Pancreas (tissue), 10 donors: ENCODE results near the gene FTCD. TPM values are rescaled to one million over a fixed set of nuclear protein-coding genes. Genes with fewer than 3 reads are reported as not detected.
"Not testable (repeated sequence)": the region's sequence is repeated elsewhere in the genome, so short reads cannot be mapped to it uniquely, and the experiment has no call there.

ENCODE experiments used
- ATAC-seq, 4 donors: fragments of 200-7000 bp; cut with Tn5 transposase; one replicate each; pipeline versions ENCODE4 v1.8.0 to v1.9.1; 2020; ENCODE audit warnings: mild to moderate bottlenecking in 4 of 4, moderate library complexity in 4 of 4
- DNase-seq, 6 donors: peaks; one replicate each; pipeline ENCODE4 v3.0.0-alpha.2; 2020
- FAIRE-seq: peaks from 2 replicates; lab custom pipeline; 2012; peaks lifted over from hg19 to GRCh38; lab: Jason Lieb, UNC
- H3K27ac ChIP-seq, 4 donors: fragments of 200-600 bp; sonication (generic); 1 replicate in 3 of 4; 2 replicates in 1 of 4; pipeline versions ENCODE4 v1.5.0 to v1.8.0; 2020
- H3K27me3 ChIP-seq, 4 donors: fragments of 200-600 bp; one replicate each; pipeline ENCODE4 v1.8.0; 2021
- H3K36me3 ChIP-seq, 3 donors: fragments of 200-600 bp; sonication (generic) in 1 of 3; one replicate each; pipeline versions ENCODE4 v1.5.0 to v1.8.0; 2020 to 2021
- H3K4me1 ChIP-seq, 3 donors: fragments of 200-600 bp; one replicate each; pipeline ENCODE4 v1.8.0; 2021
- H3K4me3 ChIP-seq, 4 donors: fragments of 200-600 bp; sonication (generic) in 2 of 4; one replicate each; pipeline versions ENCODE4 v1.5.0 to v1.8.0; 2020 to 2021
- H3K9me3 ChIP-seq, 4 donors: fragments of 200-600 bp; one replicate each; pipeline ENCODE4 v1.8.0; 2021
- CTCF ChIP-seq, 4 donors: fragments of 200-600 bp; sonication (generic) in 3 of 4; IDR thresholded peaks; one replicate each; pipeline versions ENCODE4 v1.5.0 to v1.8.0; 2021; ENCODE audit warnings: antibody characterized with exemption in 4 of 4
- WGBS, 2 donors: extraction: QIAGEN DNeasy Blood & Tissue Kit; methylation state at CpG; one replicate each; pipeline ENCODE4 v1.1.7; 2013; 5-methylcytosine and 5-hydroxymethylcytosine counted together
- intact Hi-C, 3 donors: fragments of 100-400 bp; cut with DNase I; formaldehyde crosslinking; loops; one replicate each; pipeline versions ENCODE4 v1.11.1 to v1.14.2; 2022
- polyA plus RNA-seq, 2 donors: library from polyadenylated mRNA; stranded (reverse); fragments of 200-250 nt; gene quantifications; one replicate each; pipeline ENCODE4 v1.2.3, GENCODE V29; 2013
- total RNA-seq, 6 donors: library from RNA; stranded (reverse); fragmentation: NEBNext Ultra II Directional in 4 of 6; extraction: Animal tissue kit (Norgen Biotek cat#: 25700) in 4 of 6; gene quantifications; one replicate each; pipeline versions ENCODE4 v1.2.1 to v1.2.4, GENCODE V29; 2021 to 2023
- donor health status: healthy with polysubstance abuse.
- donor health status: DM: no; HTN: no; CAD: no; lungs with moderate emphysema.
- donor health status: DM: no; HTN: no; CAD: no.
- donor health status: control.
- donor health status: control.
- donor health status: Bipolar disorder and iron deficiency.
- donor health status: DM: yes; HTN: yes; CAD: no.
- donor health status: DM: no; HTN: no; CAD: no.
- donor health status: DM: no; HTN: no; CAD: no.
- donor health status: DM: yes; HTN: yes; CAD: no.

The FTCD gene
- total and polyA plus RNA-seq, 8 donors, result 0.31 to 14.0 (median 0.54) TPM

GRCh38 chr21:46111193-46111571, 44.2 kb downstream of the FTCD start:
- H3K4me1 ChIP-seq, result no peaks in the 10 kb centered on the region
- DNase-seq (peak in 4 of 6 donors; percentile 1 to 60 (median 20)), ATAC-seq (no peak), FAIRE-seq (no peak)
- H3K9me3 ChIP-seq, result no peaks in the 10 kb centered on the region
- H3K36me3 ChIP-seq, result no peaks in the 10 kb centered on the region
- no peak overlapping the region for H3K27ac ChIP-seq
- intact Hi-C loops, result no loop called here
- no peak for TF ChIP-seq CTCF (IDR thresholded peaks at IDR 0.05)
- 71 to 76% methylated on average over 9 to 12 of the region's 12 CpGs for WGBS, 2 donors
- H3K27me3 ChIP-seq, result no peaks in the 10 kb centered on the region
- no peak overlapping the region for H3K4me3 ChIP-seq

GRCh38 chr21:46110499-46111192, 44.7 kb downstream of the FTCD start:
- DNase-seq (peak in 4 of 6 donors; percentile 7 to 38 (median 24)), FAIRE-seq (no peak), ATAC-seq (no peak)
- 64 to 66% methylated on average over 18 to 20 of the region's 20 CpGs for WGBS, 2 donors
- H3K36me3 ChIP-seq, result no peaks in the 10 kb centered on the region
- H3K27me3 ChIP-seq, result no peaks in the 10 kb centered on the region
- H3K4me1 ChIP-seq, result no peaks in the 10 kb centered on the region
- intact Hi-C loops, result no loop called here
- no peak overlapping the region for H3K27ac ChIP-seq
- H3K9me3 ChIP-seq, result no peaks in the 10 kb centered on the region
- H3K4me3 ChIP-seq, result no peak overlapping the region
- TF ChIP-seq CTCF (IDR thresholded peaks at IDR 0.05), result no peak

- 71 to 80% methylated on average over 19 of the region's 19 CpGs for WGBS, 2 donors
- ATAC-seq, result no peak
- no peak for FAIRE-seq
- TF ChIP-seq CTCF (IDR thresholded peaks at IDR 0.05), result no peak
- peak in 3 of 6 donors; percentile 12 to 56 (median 46) for DNase-seq
- no peaks in the 10 kb centered on the region for H3K4me1 ChIP-seq
- H3K9me3 ChIP-seq, result no peaks in the 10 kb centered on the region
- H3K4me3 ChIP-seq, result no peak overlapping the region
- intact Hi-C loops, result no loop called here
- H3K27ac ChIP-seq, result no peak overlapping the region
- H3K36me3 ChIP-seq, result no peaks in the 10 kb centered on the region
- no peaks in the 10 kb centered on the region for H3K27me3 ChIP-seq
Observed at GRCh38 chr21:46109313-46110221, 45.8 kb downstream of the FTCD start.

GRCh38 chr21:46108827-46109312, 46.5 kb downstream of the FTCD start:
- intact Hi-C loops, result no loop called here
- FAIRE-seq, result no peak
- H3K9me3 ChIP-seq, result no peaks in the 10 kb centered on the region
- no peak for TF ChIP-seq CTCF (IDR thresholded peaks at IDR 0.05)
- no peak overlapping the region for H3K4me3 ChIP-seq
- WGBS, 2 donors, result 62 to 68% methylated on average over 9 of the region's 9 CpGs
- no peaks in the 10 kb centered on the region for H3K36me3 ChIP-seq
- ATAC-seq, result no peak
- H3K27ac ChIP-seq, result no peak overlapping the region
- H3K4me1 ChIP-seq, result no peaks in the 10 kb centered on the region
- DNase-seq, result no peak
- no peaks in the 10 kb centered on the region for H3K27me3 ChIP-seq

GRCh38 chr21:46107376-46107775, 48.0 kb downstream of the FTCD start:
- H3K9me3 ChIP-seq, ATAC-seq, H3K4me3 ChIP-seq: not testable (repeated sequence)

More at GRCh38 chr21:46107376-46107775, 48.0 kb downstream of the FTCD start:
- intact Hi-C loops, H3K27ac ChIP-seq, H3K4me1 ChIP-seq, H3K27me3 ChIP-seq, FAIRE-seq, DNase-seq, H3K36me3 ChIP-seq: not testable (repeated sequence)
- WGBS, 2 donors, result 38 to 49% methylated on average over 2 of the region's 2 CpGs
